ENCODE measurements around the gene MAT2B.

Gene MAT2B

GRCh38 chr5:163460562-163461171 lies 44.8 kb upstream of the MAT2B start, which contains the start of gene HMMR:
Gene HMMR, plus strand, starts transcription at chr5:163460632. Its CDS starts 61 bp downstream, at chr5:163460693.
- no peaks in the 10 kb centered on the region for H3K9me2 ChIP-seq (replicated peaks; ENCODE audit: insufficient read depth, low read length)
- peak within 1 kb of the TSS; percentile 91 for H2AFZ ChIP-seq (ENCODE audit: low read length)
- peak within 1 kb of the TSS; percentile 94 for H3K4me3 ChIP-seq (ENCODE audit: low read length)
- peaks cover 65% of the 10 kb centered on the region for H3K79me2 ChIP-seq (ENCODE audit: low read length)
- H4K20me1 ChIP-seq (ENCODE audit: insufficient read depth, low read length): no peaks in the 10 kb centered on the region
- DNase-seq: peak; percentile 33
- H3K9me3 ChIP-seq (replicated peaks; ENCODE audit: insufficient read depth, low read length): no peaks in the 10 kb centered on the region
- H3K4me1 ChIP-seq (ENCODE audit: low read length): no peaks in the 10 kb centered on the region
- TF ChIP-seq, protein P1, sequence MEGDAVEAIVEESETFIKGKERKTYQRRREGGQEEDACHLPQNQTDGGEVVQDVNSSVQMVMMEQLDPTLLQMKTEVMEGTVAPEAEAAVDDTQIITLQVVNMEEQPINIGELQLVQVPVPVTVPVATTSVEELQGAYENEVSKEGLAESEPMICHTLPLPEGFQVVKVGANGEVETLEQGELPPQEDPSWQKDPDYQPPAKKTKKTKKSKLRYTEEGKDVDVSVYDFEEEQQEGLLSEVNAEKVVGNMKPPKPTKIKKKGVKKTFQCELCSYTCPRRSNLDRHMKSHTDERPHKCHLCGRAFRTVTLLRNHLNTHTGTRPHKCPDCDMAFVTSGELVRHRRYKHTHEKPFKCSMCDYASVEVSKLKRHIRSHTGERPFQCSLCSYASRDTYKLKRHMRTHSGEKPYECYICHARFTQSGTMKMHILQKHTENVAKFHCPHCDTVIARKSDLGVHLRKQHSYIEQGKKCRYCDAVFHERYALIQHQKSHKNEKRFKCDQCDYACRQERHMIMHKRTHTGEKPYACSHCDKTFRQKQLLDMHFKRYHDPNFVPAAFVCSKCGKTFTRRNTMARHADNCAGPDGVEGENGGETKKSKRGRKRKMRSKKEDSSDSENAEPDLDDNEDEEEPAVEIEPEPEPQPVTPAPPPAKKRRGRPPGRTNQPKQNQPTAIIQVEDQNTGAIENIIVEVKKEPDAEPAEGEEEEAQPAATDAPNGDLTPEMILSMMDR (IDR thresholded peaks at IDR 0.05; ENCODE audit: low read length): no peak
- TF ChIP-seq EZH2phosphoT487 (IDR thresholded peaks at IDR 0.05; ENCODE audit: low read length) (no peak), EZH2 (optimal IDR thresholded peaks at IDR 0.05; ENCODE audit: low read depth, low read length) (no peak)
- H3K36me3 ChIP-seq (replicated peaks; ENCODE audit: insufficient read depth, low read length): no peaks in the 10 kb centered on the region; the same call in 1 of the 2 replicates
- H3F3A ChIP-seq (ENCODE audit: insufficient read depth, low read length): peaks cover 33% of the 10 kb centered on the region
- no peaks in the 10 kb centered on the region for H3K27me3 ChIP-seq (replicated peaks; ENCODE audit: insufficient read depth, low read length)
- peak within 1 kb of the TSS; percentile 86 for H3K4me2 ChIP-seq (ENCODE audit: low read depth, low read length)
- H3K27ac ChIP-seq (ENCODE audit: low read length): peak within 1 kb of the TSS; percentile 98
- peak within 1 kb of the TSS; percentile 97 for H3K9ac ChIP-seq (ENCODE audit: low read length)

GRCh38 chr5:163463063-163463435 lies 42.4 kb upstream of the MAT2B start:
- Histone ChIP-seq H3K36me3 (replicated peaks; ENCODE audit: insufficient read depth, low read length) (no peaks in the 10 kb centered on the region; the same call in 1 of the 2 replicates), H3K27ac (ENCODE audit: low read length) (no peak overlapping the region), H2AFZ (ENCODE audit: low read length) (no peak overlapping the region), H3K9me3 (replicated peaks; ENCODE audit: insufficient read depth, low read length) (no peaks in the 10 kb centered on the region), H4K20me1 (ENCODE audit: insufficient read depth, low read length) (no peaks in the 10 kb centered on the region), H3K79me2 (ENCODE audit: low read length) (peaks cover 56% of the 10 kb centered on the region), H3F3A (ENCODE audit: insufficient read depth, low read length) (peaks cover 33% of the 10 kb centered on the region), H3K4me3 (ENCODE audit: low read length) (no peak overlapping the region), H3K27me3 (replicated peaks; ENCODE audit: insufficient read depth, low read length) (no peaks in the 10 kb centered on the region), H3K4me1 (ENCODE audit: low read length) (no peaks in the 10 kb centered on the region), H3K4me2 (ENCODE audit: low read depth, low read length) (no peak overlapping the region), H3K9ac (ENCODE audit: low read length) (no peak overlapping the region), H3K9me2 (replicated peaks; ENCODE audit: insufficient read depth, low read length) (no peaks in the 10 kb centered on the region)
- no peak for DNase-seq
- TF ChIP-seq, protein P1 (IDR thresholded peaks at IDR 0.05; ENCODE audit: low read length): no peak
- TF ChIP-seq EZH2 (optimal IDR thresholded peaks at IDR 0.05; ENCODE audit: low read depth, low read length): no peak
- TF ChIP-seq EZH2phosphoT487 (IDR thresholded peaks at IDR 0.05; ENCODE audit: low read length): no peak

DNA sequence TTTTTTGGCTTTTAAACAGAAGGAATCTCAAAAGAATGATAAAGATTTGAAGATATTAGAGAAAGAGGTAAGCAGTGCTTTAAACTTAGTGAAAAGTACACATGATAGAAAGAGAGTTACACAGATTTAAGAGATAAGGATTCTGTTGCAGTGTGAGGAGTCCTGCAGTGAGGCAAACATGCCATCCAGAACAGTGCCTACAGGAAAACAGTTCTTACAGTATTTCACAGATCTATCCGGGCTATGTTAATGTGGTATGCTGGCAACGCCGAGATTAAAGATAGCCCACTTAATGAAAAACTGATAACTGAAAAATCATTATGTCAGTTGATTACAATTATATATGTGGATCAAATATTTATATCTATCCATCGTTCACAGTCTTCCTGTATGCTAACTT lies 37.7 kb upstream of the MAT2B start:
- no peaks in the 10 kb centered on the region for H3K4me1 ChIP-seq (ENCODE audit: low read length)
- H3K27ac ChIP-seq (ENCODE audit: low read length): no peak overlapping the region

More for the DNA sequence above, 37.7 kb upstream of the MAT2B start:
- no peaks in the 10 kb centered on the region for H3K27me3 ChIP-seq (replicated peaks; ENCODE audit: insufficient read depth, low read length)
- H3K9me3 ChIP-seq (replicated peaks; ENCODE audit: insufficient read depth, low read length): no peaks in the 10 kb centered on the region
- no peak overlapping the region for H3K4me3 ChIP-seq (ENCODE audit: low read length)
- no peak overlapping the region for H2AFZ ChIP-seq (ENCODE audit: low read length)
- H3K4me2 ChIP-seq (ENCODE audit: low read depth, low read length): no peak overlapping the region
- peaks cover 34% of the 10 kb centered on the region for H3K79me2 ChIP-seq (ENCODE audit: low read length)
- no peaks in the 10 kb centered on the region for H3K9me2 ChIP-seq (replicated peaks; ENCODE audit: insufficient read depth, low read length)
- DNase-seq: no peak
- TF ChIP-seq, protein P1 (IDR thresholded peaks at IDR 0.05; ENCODE audit: low read length): no peak
- no peak for TF ChIP-seq EZH2 (optimal IDR thresholded peaks at IDR 0.05; ENCODE audit: low read depth, low read length)
- no peak for TF ChIP-seq EZH2phosphoT487 (IDR thresholded peaks at IDR 0.05; ENCODE audit: low read length)
- no peaks in the 10 kb centered on the region; the same call in 1 of the 2 replicates for H3K36me3 ChIP-seq (replicated peaks; ENCODE audit: insufficient read depth, low read length)
- no peaks in the 10 kb centered on the region; the same call in 1 of the 2 replicates for H3F3A ChIP-seq (ENCODE audit: insufficient read depth, low read length)
- no peak overlapping the region for H3K9ac ChIP-seq (ENCODE audit: low read length)
- no peaks in the 10 kb centered on the region for H4K20me1 ChIP-seq (ENCODE audit: insufficient read depth, low read length)

All from MM.1S (cell line).